ENCODE results near the gene SLC12A4. TPM values are rescaled to one million over a fixed set of nuclear protein-coding genes. Genes with fewer than 3 reads are reported as not detected.

Gene SLC12A4
- total and polyA plus RNA-seq, 2 of the 13 experiments (the other 11 are each of a cell fraction or from before 2014, with no cell fraction given): 65.1 to 84.3 TPM

DNA sequence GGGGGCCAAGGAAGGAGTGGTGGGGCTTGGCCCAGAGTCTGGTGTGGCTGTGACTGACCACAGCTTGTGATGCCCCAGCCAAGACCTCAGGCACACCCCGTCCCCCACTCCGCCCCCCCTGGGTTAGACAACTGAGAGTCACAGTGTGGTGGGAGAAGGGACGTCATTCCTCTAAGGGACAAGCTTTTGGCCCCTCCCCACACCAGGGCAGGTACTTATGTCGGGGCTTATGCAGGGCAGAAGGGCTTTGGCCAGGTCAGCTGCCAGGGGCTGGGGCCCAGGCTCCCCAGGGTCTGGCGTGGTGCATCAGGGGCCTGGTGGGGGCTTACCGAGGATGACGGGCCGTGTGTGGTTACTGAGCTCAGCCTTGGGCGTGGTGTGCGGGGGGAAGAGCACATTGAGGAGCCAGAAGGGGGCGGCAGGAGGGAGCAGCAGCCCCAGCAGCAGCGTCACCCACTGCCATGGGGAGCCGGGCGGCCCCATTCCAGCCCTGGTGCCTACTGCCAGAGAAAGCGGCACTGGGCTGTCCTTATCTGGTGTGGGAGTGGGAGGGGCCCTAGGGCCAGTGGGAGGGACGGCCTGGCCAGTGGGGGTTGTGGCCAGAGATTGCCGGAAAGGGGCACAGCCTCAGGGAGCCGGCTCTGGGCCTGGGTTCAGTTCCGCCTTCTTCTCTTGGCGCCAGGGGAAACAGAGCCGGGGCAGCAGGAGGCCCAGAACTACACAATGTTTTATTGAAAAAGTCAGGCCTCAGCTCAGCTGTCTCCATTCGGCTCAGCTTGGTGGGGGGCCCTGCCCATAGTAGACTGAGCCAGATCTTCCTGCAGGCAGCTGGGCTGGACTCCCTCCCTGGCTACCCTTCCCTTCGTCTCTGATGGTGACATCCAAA, 24.6 kb downstream of the SLC12A4 start, which contains the start of gene LCAT (continued):
- TF ChIP-seq GTF3A (CRISPR knock-in tag; conservative IDR thresholded peaks at IDR 0.05): no peak
- TF ChIP-seq NR3C1 (CRISPR knock-in tag; IDR thresholded peaks at IDR 0.05): no peak
- peak; percentile 22; the same call in 1 of the 2 replicates for TF ChIP-seq PPARG (CRISPR knock-in tag; conservative IDR thresholded peaks at IDR 0.05)
- TF ChIP-seq AGO1 (IDR thresholded peaks at IDR 0.05; ENCODE audit: low read depth, low read length, poor library complexity, severe bottlenecking): peak; percentile 93
- no peak; the same call in 1 of the 2 replicates for TF ChIP-seq DMAP1 (CRISPR knock-in tag; IDR thresholded peaks at IDR 0.05)
- TF ChIP-seq ZKSCAN5 (CRISPR knock-in tag; IDR thresholded peaks at IDR 0.05): peak; percentile 52
- TF ChIP-seq POLR2A (IDR thresholded peaks at IDR 0.05; ENCODE audit: insufficient read depth in 1 of 2, low read depth in 2 of 2, low read length in 2 of 2): peak in 1 of 2 experiments; percentile 89; a peak in 2 of 4 replicates
- TF ChIP-seq ZNF790 (CRISPR knock-in tag; IDR thresholded peaks at IDR 0.05; ENCODE audit: borderline replicate concordance): peak; percentile 68; the same call in 1 of the 2 replicates
- TF ChIP-seq ZNF550 (CRISPR knock-in tag; IDR thresholded peaks at IDR 0.05; ENCODE audit: borderline replicate concordance): no peak
- peak; percentile 73; the same call in 1 of the 2 replicates for TF ChIP-seq KLF15 (CRISPR knock-in tag; IDR thresholded peaks at IDR 0.05; ENCODE audit: borderline replicate concordance)
- TF ChIP-seq MYC (CRISPR knock-in tag; IDR thresholded peaks at IDR 0.05; ENCODE audit: borderline replicate concordance): peak; percentile 45; the same call in 1 of the 2 replicates
- no peak; the same call in 1 of the 2 replicates for TF ChIP-seq ZNF292 (CRISPR knock-in tag; IDR thresholded peaks at IDR 0.05; ENCODE audit: borderline replicate concordance, low read depth)
- 0 out of 2 replicates have a peak, but pooled peaks have one; percentile 62 for TF ChIP-seq EEA1 (CRISPR knock-in tag; IDR thresholded peaks at IDR 0.05; ENCODE audit: borderline replicate concordance)
- TF ChIP-seq EHMT2 (IDR thresholded peaks at IDR 0.05; ENCODE audit: borderline replicate concordance, low read depth, low read length): no peak
- peak; percentile 20 for TF ChIP-seq ZNF781 (CRISPR knock-in tag; IDR thresholded peaks at IDR 0.05; ENCODE audit: borderline replicate concordance, not compliant biosample characterization)
- TF ChIP-seq ZSCAN30 (CRISPR knock-in tag; IDR thresholded peaks at IDR 0.05): no peak
- TF ChIP-seq ZBTB21 (CRISPR knock-in tag; IDR thresholded peaks at IDR 0.05): peak; percentile 28; the same call in 1 of the 2 replicates
- TF ChIP-seq GLI4 (CRISPR knock-in tag; IDR thresholded peaks at IDR 0.05; ENCODE audit: borderline replicate concordance): peak; percentile 68; the same call in 1 of the 2 replicates
- TF ChIP-seq HES4 (CRISPR knock-in tag; IDR thresholded peaks at IDR 0.05; ENCODE audit: borderline replicate concordance): peak; percentile 48; the same call in 1 of the 2 replicates
- TF ChIP-seq ZNF713 (CRISPR knock-in tag; IDR thresholded peaks at IDR 0.05): no peak
- TF ChIP-seq POLR2G (IDR thresholded peaks at IDR 0.05; ENCODE audit: low read depth, low read length): peak; percentile 94
- TF ChIP-seq GATAD1 (CRISPR knock-in tag; IDR thresholded peaks at IDR 0.05): peak; percentile 40; the same call in 1 of the 2 replicates
- peak; percentile 88 for TF ChIP-seq ZNF605 (CRISPR knock-in tag; IDR thresholded peaks at IDR 0.05)
- 0 out of 2 replicates have a peak, but pooled peaks have one; percentile 43 for TF ChIP-seq MIER3 (CRISPR knock-in tag; IDR thresholded peaks at IDR 0.05; ENCODE audit: borderline replicate concordance)
- TF ChIP-seq AGO2 (optimal IDR thresholded peaks at IDR 0.05; ENCODE audit: low read depth, low read length): peak; percentile 99
- TF ChIP-seq SP5 (CRISPR knock-in tag; IDR thresholded peaks at IDR 0.05; ENCODE audit: borderline replicate concordance, low read depth): peak; percentile 93
- peak; percentile 93 for TF ChIP-seq SRSF1 (optimal IDR thresholded peaks at IDR 0.05; ENCODE audit: low read depth, low read length)
- peak in 1 of 2 experiments; percentile 21; a peak in 2 of 4 replicates for TF ChIP-seq EP300 (IDR thresholded peaks at IDR 0.05; ENCODE audit: low read depth in 2 of 2, low read length in 2 of 2)
- no peak for TF ChIP-seq EP300 (CRISPR knock-in tag; IDR thresholded peaks at IDR 0.05; ENCODE audit: borderline replicate concordance)
- TF ChIP-seq, protein P1, sequence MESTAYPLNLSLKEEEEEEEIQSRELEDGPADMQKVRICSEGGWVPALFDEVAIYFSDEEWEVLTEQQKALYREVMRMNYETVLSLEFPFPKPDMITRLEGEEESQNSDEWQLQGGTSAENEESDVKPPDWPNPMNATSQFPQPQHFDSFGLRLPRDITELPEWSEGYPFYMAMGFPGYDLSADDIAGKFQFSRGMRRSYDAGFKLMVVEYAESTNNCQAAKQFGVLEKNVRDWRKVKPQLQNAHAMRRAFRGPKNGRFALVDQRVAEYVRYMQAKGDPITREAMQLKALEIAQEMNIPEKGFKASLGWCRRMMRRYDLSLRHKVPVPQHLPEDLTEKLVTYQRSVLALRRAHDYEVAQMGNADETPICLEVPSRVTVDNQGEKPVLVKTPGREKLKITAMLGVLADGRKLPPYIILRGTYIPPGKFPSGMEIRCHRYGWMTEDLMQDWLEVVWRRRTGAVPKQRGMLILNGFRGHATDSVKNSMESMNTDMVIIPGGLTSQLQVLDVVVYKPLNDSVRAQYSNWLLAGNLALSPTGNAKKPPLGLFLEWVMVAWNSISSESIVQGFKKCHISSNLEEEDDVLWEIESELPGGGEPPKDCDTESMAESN (CRISPR knock-in tag; conservative IDR thresholded peaks at IDR 0.05): peak; percentile 71; the same call in 1 of the 2 replicates
